ENCODE results near the gene SLC12A7.
A peak's percentile ranks its signal among the peaks of the same experiment; 100 is the strongest.

The SLC12A7 gene

DNA sequence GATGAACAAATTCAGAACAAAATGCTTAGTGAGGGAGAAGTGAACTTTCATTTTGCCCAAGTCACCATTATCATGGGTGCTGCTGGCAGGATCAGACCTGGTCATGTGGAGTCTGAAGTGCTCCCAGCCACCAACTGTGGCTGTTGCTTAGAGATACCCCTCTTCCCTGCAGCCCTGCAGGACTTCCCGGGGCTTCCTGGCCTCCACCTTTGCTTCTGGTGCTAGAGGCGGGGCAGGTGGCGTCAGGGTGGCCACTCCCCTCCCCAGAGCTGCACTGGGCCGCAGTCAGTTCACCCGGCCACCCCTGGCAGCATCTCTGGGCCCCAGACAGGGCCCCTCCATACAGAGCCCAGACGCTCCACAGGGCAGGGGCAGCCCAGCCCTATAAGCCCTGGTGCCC, 30.0 kb upstream of the SLC12A7 start:
- TF ChIP-seq, protein P1, sequence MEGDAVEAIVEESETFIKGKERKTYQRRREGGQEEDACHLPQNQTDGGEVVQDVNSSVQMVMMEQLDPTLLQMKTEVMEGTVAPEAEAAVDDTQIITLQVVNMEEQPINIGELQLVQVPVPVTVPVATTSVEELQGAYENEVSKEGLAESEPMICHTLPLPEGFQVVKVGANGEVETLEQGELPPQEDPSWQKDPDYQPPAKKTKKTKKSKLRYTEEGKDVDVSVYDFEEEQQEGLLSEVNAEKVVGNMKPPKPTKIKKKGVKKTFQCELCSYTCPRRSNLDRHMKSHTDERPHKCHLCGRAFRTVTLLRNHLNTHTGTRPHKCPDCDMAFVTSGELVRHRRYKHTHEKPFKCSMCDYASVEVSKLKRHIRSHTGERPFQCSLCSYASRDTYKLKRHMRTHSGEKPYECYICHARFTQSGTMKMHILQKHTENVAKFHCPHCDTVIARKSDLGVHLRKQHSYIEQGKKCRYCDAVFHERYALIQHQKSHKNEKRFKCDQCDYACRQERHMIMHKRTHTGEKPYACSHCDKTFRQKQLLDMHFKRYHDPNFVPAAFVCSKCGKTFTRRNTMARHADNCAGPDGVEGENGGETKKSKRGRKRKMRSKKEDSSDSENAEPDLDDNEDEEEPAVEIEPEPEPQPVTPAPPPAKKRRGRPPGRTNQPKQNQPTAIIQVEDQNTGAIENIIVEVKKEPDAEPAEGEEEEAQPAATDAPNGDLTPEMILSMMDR (IDR thresholded peaks at IDR 0.05; ENCODE audit: insufficient read depth, low read depth, low read length, missing control alignments) = no peak
- no peak for DNase-seq (ENCODE audit: low read depth)
- H3K4me3 ChIP-seq (ENCODE audit: low read length) = no peak overlapping the region

DNA sequence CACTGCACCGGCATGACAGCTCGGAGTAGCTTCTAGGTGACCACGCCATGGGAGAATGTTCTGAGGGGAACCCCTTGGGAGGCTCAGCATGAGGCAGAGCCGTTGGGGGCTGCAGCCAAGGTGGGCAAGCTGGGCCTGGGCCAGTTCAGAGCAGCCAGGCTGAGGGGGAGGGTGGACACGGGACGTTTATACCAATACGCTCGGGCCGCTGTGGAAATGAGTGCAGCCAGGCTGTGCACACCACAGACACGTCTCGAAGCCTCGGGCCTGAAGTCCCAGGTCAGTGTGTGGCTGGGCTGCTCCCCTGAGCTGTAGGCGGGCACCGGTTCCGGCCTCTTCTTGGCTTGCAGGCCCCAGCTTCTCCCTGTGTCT, 28.9 kb upstream of the SLC12A7 start:
- no peak for DNase-seq (ENCODE audit: low read depth)
- no peak overlapping the region for H3K4me3 ChIP-seq (ENCODE audit: low read length)
- TF ChIP-seq, protein P1 (IDR thresholded peaks at IDR 0.05; ENCODE audit: insufficient read depth, low read depth, low read length, missing control alignments) = no peak

DNA sequence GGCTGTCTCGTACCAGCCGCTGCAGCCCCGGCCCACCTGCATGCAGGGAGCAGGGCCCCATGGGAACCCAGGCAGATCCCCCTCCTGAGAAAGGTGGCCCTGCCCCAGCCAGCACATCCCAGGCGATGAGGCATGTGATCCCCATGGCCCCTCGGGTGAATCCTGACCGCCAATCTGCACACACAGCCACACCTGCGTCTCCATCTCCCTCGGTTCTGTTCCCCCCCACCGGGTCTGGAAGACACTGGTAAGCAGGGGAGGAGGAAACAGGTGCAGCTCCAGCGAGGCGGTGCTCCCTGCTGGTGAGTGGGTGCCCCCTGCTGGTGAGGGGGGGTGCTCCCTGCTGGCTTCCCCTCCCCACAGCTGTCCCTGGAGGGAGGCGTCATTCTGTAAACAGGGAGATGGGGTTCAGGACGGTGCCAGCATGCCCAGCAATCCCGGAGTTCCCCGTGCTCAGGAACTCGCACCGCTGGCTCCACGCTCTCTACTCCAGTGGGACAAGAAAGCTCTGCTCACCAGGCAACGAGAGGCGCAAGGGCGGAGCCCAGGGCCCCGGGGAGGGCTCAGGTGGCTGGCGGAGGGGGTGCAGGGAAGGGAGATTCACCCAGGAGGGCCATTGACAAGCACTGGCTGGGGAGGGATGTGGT, 28.4 kb upstream of the SLC12A7 start:
- no peak overlapping the region for H3K4me3 ChIP-seq (ENCODE audit: low read length)
- TF ChIP-seq, protein P1 (IDR thresholded peaks at IDR 0.05; ENCODE audit: insufficient read depth, low read depth, low read length, missing control alignments) = peak; percentile 79
- peak; percentile 23 for DNase-seq (ENCODE audit: low read depth)

DNA sequence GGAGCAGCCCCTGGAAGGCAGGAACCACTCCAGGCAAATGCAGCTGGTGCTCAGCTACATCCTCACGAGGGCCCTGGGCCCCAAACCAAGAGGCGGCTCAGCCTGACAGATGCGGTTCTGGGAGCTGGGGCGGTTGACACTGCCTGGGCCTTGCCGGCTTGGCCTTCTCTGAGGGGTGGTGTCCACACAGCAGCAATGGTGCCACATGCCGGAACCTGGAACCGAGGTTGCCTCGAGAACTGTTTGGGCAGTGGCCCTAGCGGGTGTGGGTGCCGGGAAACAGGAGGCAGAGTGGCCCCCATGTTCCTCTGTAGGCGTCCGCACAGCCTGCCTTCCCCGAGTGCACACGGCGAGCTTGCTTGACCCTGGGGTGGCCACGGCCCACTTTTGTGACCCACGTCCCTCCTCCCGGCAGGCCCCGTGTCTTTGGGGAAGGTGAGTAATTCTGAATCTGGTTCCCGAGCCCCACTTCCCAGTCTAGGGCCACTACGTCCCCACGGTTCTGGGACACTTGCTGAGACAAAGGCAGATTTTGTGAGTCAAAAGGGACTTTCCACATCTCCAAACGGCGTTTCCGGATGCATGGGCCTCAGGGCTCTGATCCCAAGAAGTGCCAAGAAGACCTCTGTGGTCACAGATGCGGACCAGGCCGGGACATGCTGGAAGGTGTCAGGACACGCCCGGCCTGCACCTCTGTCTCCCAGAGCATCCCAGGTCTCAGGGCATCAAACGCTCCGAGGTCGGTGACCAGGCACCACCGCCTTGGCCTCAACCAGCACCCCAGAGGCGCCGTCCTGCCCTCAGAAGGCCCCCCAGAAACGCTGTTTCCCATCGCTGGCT, 27.7 kb upstream of the SLC12A7 start:
- no peak overlapping the region for H3K4me3 ChIP-seq (ENCODE audit: low read length)
- TF ChIP-seq, protein P1 (IDR thresholded peaks at IDR 0.05; ENCODE audit: insufficient read depth, low read depth, low read length, missing control alignments) = no peak

DNA sequence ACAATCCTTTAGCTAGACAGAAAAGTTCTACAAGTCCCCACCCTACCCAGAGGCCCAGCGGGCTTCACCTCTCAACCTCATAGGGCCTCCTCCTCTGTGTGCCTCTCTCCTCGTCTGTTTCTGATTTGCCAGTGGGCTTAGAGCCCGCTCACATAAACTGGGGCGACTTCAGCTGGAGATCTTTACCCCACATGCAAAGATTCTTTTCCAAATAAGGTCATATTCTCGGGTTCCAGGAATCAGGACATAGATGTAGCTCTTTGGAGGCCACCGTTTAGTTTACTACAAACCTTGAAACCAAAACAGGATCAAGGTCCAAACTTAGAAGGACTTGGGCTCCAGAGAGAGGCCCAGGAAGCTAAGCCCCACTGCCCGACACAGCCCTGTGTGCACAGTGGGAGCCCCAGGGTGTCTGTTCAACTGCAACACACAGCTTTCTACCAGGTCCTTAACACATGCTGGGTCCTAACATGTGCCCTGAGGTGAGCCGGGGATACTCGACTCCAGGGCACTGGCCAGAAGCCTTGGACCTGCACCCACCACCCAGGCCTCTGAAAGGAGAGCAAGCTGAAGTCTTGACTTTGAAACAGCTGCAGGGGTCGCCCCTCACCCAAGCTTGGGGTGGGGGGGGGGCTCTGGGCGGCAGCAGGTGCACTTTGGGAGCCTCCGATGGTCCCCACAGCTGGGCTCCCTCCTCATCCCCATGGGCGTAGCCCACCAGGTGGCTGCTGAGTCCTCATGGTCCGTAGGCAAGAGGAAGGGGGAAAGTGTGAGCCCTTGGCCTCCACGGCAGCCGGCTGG, 26.8 kb upstream of the SLC12A7 start:
- DNase-seq (ENCODE audit: low read depth) = no peak
- TF ChIP-seq, protein P1 (IDR thresholded peaks at IDR 0.05; ENCODE audit: insufficient read depth, low read depth, low read length, missing control alignments) = no peak
- no peak overlapping the region for H3K4me3 ChIP-seq (ENCODE audit: low read length)

More for the DNA sequence above, 27.7 kb upstream of the SLC12A7 start:
- peak; percentile 7 for DNase-seq (ENCODE audit: low read depth)

DNA sequence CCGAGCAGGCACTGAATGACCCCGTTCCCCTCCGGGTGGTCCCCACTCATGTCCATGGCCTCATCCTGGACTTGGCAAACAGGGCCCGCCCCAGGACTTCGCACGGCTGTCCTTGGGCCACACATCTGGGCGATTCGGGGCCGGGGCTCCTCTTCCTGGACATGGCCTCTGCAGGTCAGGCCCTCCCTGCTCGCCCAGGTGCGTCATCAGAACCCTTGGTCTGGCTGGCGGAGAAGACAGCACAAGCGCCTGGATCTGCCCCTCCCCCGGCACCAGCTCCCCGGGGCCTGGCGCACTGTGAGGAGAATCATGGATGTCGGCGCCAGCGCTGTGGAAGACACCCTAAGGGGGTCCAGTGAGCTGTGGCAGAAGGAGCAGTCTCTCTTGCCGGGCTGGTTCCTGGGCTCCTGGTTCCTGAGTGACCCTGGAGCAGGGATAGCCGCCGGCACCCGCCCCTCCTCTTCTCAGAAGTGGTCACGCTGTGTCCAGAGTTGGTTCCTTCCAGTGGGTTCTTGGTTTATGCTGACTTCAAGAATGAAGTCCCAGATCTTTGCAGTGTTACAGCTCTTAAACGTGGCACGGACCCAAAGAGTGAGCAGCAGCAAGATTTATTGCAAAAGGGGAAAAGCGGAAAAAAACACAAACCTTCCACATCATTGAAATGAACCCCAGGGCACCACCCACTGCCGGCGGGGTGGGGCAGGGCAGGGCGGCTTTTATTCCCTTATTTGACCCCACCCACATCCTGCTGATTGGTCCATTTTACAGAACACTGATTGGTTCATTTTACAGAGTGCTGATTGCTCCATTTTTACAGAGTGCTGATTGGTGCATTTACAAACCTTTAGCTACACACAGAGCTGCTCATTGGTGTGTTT, 25.9 kb upstream of the SLC12A7 start:
- no peak for DNase-seq (ENCODE audit: low read depth)
- TF ChIP-seq, protein P1 (IDR thresholded peaks at IDR 0.05; ENCODE audit: insufficient read depth, low read depth, low read length, missing control alignments) = no peak
- H3K4me3 ChIP-seq (ENCODE audit: low read length) = no peak overlapping the region
